Measurements from ENCODE around the gene SAP130.
"Not testable (repeated sequence)": the region's sequence is repeated elsewhere in the genome, so short reads cannot be mapped to it uniquely, and the experiment has no call there.

SAP130 gene

DNA sequence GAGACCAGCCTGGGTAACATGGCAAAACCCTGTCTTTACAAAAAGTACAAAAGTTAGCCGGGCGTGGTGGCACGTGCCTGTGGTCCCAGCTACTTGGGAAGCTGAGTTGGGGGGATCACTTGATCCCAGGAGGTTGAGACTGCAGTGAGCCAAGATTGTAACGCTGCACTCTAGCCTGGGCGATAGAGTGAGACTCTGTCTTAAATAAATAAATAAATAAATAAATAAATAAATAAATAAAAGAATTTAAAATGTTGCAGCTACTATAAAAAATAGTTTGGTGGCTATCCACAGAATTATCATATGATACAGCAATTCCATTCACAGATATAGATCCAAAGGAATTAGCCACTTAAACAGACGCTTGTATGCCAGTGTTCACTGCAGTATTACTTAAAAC, 92.5 kb downstream of the SAP130 start:
- Histone ChIP-seq H3K36me3 (ENCODE audit: control insufficient read depth in 5 of 5, insufficient read depth in 5 of 5, low read length in 5 of 5) (peaks cover 0 to 1% (median 0%) of the 10 kb centered on the region in 5 donors), H3K9ac (ENCODE audit: low read length in 5 of 5) (no peak overlapping the region), H3K9me3 (ENCODE audit: control insufficient read depth in 5 of 5, low read length in 5 of 5) (no peaks in the 10 kb centered on the region), H3K4me3 (ENCODE audit: low read depth in 1 of 5, low read length in 5 of 5) (no peak overlapping the region), H3K27me3 (ENCODE audit: control insufficient read depth in 5 of 5, insufficient read depth in 4 of 5, low read length in 5 of 5) (no peaks in the 10 kb centered on the region), H3K4me1 (ENCODE audit: control insufficient read depth in 5 of 5, insufficient read depth in 5 of 5, low read length in 5 of 5) (no peaks in the 10 kb centered on the region), H3K27ac (ENCODE audit: low read depth, low read length) (no peak overlapping the region)

DNA sequence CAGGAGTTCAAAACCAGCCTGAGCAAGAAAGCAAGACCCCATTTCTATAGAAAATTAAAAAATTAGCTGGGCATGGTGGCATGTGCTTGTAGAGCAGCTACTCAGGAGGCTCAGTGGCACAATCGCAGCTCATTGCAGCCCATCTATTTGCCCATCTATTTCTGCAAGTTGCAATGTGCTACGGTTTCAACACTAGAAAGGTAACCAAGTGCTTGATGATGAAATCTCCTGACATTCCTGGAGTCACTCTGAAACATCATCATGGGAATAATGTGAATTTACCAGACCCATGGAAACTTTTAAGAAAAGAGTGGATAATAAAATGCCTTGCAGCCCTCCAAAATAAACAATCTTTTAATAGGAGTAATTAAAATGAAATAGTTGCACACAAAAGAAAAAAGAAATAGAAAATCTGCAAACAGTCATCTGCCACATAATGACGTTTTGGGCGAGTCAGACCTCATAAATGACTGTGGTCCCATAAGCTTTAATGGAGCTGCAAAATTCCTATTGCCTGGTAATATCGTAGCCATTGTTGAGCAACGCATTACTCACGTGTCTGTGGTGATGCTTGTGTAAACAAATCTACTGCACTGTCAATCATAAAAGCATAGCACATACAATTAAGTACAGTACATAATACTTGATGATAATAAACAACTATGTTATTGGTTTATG, 95.5 kb downstream of the SAP130 start:
- no peak overlapping the region for H3K9ac ChIP-seq (ENCODE audit: low read length in 5 of 5)
- H3K36me3 ChIP-seq (ENCODE audit: control insufficient read depth in 5 of 5, insufficient read depth in 5 of 5, low read length in 5 of 5): no peaks in the 10 kb centered on the region
- H3K9me3 ChIP-seq (ENCODE audit: control insufficient read depth in 5 of 5, low read length in 5 of 5): no peaks in the 10 kb centered on the region
- H3K27ac ChIP-seq (ENCODE audit: low read depth, low read length): no peak overlapping the region
- no peak overlapping the region for H3K4me3 ChIP-seq (ENCODE audit: low read depth in 1 of 5, low read length in 5 of 5)
- H3K27me3 ChIP-seq (ENCODE audit: control insufficient read depth in 5 of 5, insufficient read depth in 4 of 5, low read length in 5 of 5): no peaks in the 10 kb centered on the region
- no peaks in the 10 kb centered on the region for H3K4me1 ChIP-seq (ENCODE audit: control insufficient read depth in 5 of 5, insufficient read depth in 5 of 5, low read length in 5 of 5)

DNA sequence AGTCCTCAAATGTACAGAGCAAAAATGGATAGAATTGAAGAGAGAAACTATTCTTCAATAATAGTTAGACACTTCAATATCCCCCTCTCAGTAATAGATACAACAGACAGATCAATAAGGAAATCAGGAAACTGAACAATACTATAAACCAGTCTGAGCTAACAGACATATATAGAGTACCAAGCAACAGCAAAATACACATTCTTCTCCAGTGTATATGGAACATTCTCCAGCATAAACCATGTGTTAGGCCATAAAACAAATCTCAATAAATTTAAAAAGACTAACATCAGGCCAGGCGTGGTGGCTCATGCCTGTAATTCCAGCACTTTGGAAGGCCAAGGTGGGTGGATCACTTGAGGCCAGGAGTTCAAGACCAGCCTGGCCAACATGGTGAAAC, 98.4 kb downstream of the SAP130 start:
- H3K4me3 ChIP-seq (ENCODE audit: low read depth in 1 of 5, low read length in 5 of 5): no peak overlapping the region
- H3K36me3 ChIP-seq (ENCODE audit: control insufficient read depth in 5 of 5, insufficient read depth in 5 of 5, low read length in 5 of 5): no peaks in the 10 kb centered on the region
- no peak overlapping the region for H3K9ac ChIP-seq (ENCODE audit: low read length in 5 of 5)
- H3K27ac ChIP-seq (ENCODE audit: low read depth, low read length): no peak overlapping the region
- H3K4me1 ChIP-seq (ENCODE audit: control insufficient read depth in 5 of 5, insufficient read depth in 5 of 5, low read length in 5 of 5): no peaks in the 10 kb centered on the region
- H3K9me3 ChIP-seq (ENCODE audit: control insufficient read depth in 5 of 5, low read length in 5 of 5): no peaks in the 10 kb centered on the region
- peaks cover 0 to 5% (median 0%) of the 10 kb centered on the region in 5 donors for H3K27me3 ChIP-seq (ENCODE audit: control insufficient read depth in 5 of 5, insufficient read depth in 4 of 5, low read length in 5 of 5)

DNA sequence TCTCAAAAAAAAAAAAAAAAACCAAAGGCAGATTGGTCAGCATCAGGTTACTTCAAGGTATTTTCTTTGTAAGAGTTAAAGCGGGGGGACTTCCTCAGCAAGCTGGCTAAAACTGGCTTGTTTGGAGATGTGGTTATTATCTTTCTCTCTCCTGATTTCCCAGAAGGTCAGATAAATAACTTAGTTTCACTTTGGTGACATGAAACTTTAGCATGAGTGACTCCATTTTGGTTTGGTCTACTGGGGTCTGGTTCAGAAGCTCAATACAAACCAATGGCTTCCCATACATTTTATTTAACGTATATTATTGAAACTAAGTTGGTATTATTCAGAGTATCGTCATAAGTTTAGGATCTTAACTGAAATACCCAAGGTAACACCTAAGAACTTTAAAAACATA, 100.5 kb downstream of the SAP130 start:
- Histone ChIP-seq H3K4me3 (ENCODE audit: low read depth in 1 of 5, low read length in 5 of 5) (no peak overlapping the region), H3K9me3 (ENCODE audit: control insufficient read depth in 5 of 5, low read length in 5 of 5) (no peaks in the 10 kb centered on the region), H3K36me3 (ENCODE audit: control insufficient read depth in 5 of 5, insufficient read depth in 5 of 5, low read length in 5 of 5) (no peaks in the 10 kb centered on the region), H3K27me3 (ENCODE audit: control insufficient read depth in 5 of 5, insufficient read depth in 4 of 5, low read length in 5 of 5) (peaks cover 0 to 5% (median 0%) of the 10 kb centered on the region in 5 donors), H3K27ac (ENCODE audit: low read depth, low read length) (no peak overlapping the region), H3K4me1 (ENCODE audit: control insufficient read depth in 5 of 5, insufficient read depth in 5 of 5, low read length in 5 of 5) (no peaks in the 10 kb centered on the region), H3K9ac (ENCODE audit: low read length in 5 of 5) (no peak overlapping the region)

DNA sequence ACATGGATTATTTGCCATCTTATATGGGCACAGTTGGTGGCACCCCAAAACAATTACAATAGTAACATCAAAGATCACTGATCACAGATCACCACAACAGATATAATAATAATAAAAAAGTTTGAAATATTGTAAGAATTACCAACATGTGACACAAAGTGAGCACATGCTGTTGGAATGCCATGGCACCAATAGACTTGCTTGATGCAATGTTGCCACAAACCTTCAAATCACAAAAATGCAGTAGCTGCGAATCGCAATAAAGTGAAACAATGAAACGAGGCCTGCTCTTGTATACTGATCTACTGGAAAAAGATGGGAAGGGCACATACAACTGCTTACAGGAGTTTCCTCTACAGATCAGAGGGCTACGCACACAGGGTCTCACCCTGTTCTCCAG, 109.9 kb downstream of the SAP130 start:
- Histone ChIP-seq H3K36me3 (ENCODE audit: control insufficient read depth in 5 of 5, insufficient read depth in 5 of 5, low read length in 5 of 5) (no peaks in the 10 kb centered on the region), H3K27ac (ENCODE audit: low read depth, low read length) (no peak overlapping the region), H3K9ac (ENCODE audit: low read length in 5 of 5) (no peak overlapping the region), H3K27me3 (ENCODE audit: control insufficient read depth in 5 of 5, insufficient read depth in 4 of 5, low read length in 5 of 5) (no peaks in the 10 kb centered on the region), H3K4me3 (ENCODE audit: low read depth in 1 of 5, low read length in 5 of 5) (no peak overlapping the region), H3K9me3 (ENCODE audit: control insufficient read depth in 5 of 5, low read length in 5 of 5) (peaks cover 0 to 4% (median 3%) of the 10 kb centered on the region in 5 donors), H3K4me1 (ENCODE audit: control insufficient read depth in 5 of 5, insufficient read depth in 5 of 5, low read length in 5 of 5) (no peaks in the 10 kb centered on the region)

DNA sequence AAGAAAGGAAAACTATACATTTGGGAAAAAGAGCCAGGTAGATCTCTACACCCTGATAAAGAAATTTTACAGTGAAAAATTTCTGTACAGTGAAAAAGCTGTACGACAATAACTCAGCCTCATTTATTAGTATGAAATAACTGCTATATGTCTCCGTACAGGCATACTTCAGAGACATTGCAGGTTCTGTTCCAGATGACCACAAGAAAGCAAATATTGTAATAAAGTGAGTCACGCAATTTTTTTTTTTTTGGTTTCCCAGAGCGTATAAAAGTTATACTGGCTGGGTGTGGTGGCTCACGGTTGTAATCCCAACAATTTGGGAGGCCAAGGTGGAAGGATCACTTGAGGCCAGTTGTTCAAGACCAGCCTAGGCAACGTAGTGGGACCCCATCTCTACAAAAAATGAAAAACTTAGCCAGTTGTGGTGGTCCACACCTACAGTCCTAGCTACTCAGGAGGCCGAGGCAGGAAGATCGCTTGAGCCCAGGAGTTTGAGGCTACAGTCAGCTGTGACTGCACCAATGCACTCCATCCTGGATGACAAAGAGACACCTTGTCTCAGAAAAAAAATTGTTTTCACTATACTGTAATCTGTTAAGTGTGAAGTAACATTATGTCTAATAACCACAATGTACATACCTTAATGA, 113.9 kb downstream of the SAP130 start:
- Histone ChIP-seq H3K27ac (ENCODE audit: low read depth, low read length) (no peak overlapping the region), H3K36me3 (ENCODE audit: control insufficient read depth in 5 of 5, insufficient read depth in 5 of 5, low read length in 5 of 5) (no peaks in the 10 kb centered on the region), H3K4me1 (ENCODE audit: control insufficient read depth in 5 of 5, insufficient read depth in 5 of 5, low read length in 5 of 5) (no peaks in the 10 kb centered on the region), H3K27me3 (ENCODE audit: control insufficient read depth in 5 of 5, insufficient read depth in 4 of 5, low read length in 5 of 5) (peaks cover 0 to 3% (median 0%) of the 10 kb centered on the region in 5 donors), H3K4me3 (ENCODE audit: low read depth in 1 of 5, low read length in 5 of 5) (no peak overlapping the region), H3K9ac (ENCODE audit: low read length in 5 of 5) (no peak overlapping the region), H3K9me3 (ENCODE audit: control insufficient read depth in 5 of 5, low read length in 5 of 5) (peaks cover 0 to 4% (median 3%) of the 10 kb centered on the region in 5 donors)

DNA sequence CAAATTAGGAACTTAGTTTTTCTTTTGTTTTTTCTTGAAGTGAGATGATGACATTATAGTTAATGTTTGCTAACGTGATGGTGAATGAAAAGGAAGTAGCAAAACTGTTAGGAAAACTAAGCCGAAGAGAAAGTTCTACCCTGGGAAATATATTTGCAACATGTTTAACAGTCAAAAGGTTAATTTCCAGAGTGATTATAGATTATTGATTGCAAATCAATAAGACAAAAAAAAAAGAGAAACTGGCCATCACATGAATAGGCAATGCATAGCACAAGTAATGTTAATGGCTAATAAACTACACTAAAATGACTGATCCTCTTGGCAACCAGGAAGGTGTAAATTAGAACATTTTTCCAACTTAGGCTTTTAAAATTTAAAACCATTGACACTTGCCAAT, 116.1 kb downstream of the SAP130 start:
- Histone ChIP-seq H3K27ac (ENCODE audit: low read depth, low read length) (no peak overlapping the region), H3K4me1 (ENCODE audit: control insufficient read depth in 5 of 5, insufficient read depth in 5 of 5, low read length in 5 of 5) (no peaks in the 10 kb centered on the region), H3K9ac (ENCODE audit: low read length in 5 of 5) (no peak overlapping the region), H3K4me3 (ENCODE audit: low read depth in 1 of 5, low read length in 5 of 5) (no peak overlapping the region), H3K27me3 (ENCODE audit: control insufficient read depth in 5 of 5, insufficient read depth in 4 of 5, low read length in 5 of 5) (peaks cover 0 to 5% (median 0%) of the 10 kb centered on the region in 5 donors), H3K36me3 (ENCODE audit: control insufficient read depth in 5 of 5, insufficient read depth in 5 of 5, low read length in 5 of 5) (no peaks in the 10 kb centered on the region), H3K9me3 (ENCODE audit: control insufficient read depth in 5 of 5, low read length in 5 of 5) (peaks cover 0 to 2% (median 0%) of the 10 kb centered on the region in 5 donors)

DNA sequence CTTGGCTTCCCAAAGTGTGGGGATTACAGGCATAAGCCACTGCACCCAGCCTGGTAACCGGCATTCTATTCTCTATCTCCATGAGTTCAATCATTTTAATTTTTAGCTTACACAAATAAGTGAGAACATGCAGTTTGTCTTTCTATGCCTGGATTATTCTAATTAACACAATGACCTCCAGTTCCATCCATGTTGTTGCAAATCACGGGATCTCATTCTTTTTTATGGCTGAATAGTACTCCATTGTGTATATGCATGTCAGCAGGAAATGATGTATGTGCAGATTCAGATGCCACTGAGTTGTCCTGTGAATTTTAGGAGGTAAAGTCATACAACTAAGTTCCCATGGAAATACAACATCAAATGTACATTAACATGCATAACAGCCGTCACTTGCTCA, 117.4 kb downstream of the SAP130 start:
- Histone ChIP-seq H3K36me3 (ENCODE audit: control insufficient read depth in 5 of 5, insufficient read depth in 5 of 5, low read length in 5 of 5) (no peaks in the 10 kb centered on the region), H3K9ac (ENCODE audit: low read length in 5 of 5) (no peak overlapping the region), H3K4me1 (ENCODE audit: control insufficient read depth in 5 of 5, insufficient read depth in 5 of 5, low read length in 5 of 5) (no peaks in the 10 kb centered on the region), H3K4me3 (ENCODE audit: low read depth in 1 of 5, low read length in 5 of 5) (no peak overlapping the region), H3K9me3 (ENCODE audit: control insufficient read depth in 5 of 5, low read length in 5 of 5) (no peaks in the 10 kb centered on the region), H3K27me3 (ENCODE audit: control insufficient read depth in 5 of 5, insufficient read depth in 4 of 5, low read length in 5 of 5) (peaks cover 4 to 12% (median 8%) of the 10 kb centered on the region in 5 donors), H3K27ac (ENCODE audit: low read depth, low read length) (no peak overlapping the region)

DNA sequence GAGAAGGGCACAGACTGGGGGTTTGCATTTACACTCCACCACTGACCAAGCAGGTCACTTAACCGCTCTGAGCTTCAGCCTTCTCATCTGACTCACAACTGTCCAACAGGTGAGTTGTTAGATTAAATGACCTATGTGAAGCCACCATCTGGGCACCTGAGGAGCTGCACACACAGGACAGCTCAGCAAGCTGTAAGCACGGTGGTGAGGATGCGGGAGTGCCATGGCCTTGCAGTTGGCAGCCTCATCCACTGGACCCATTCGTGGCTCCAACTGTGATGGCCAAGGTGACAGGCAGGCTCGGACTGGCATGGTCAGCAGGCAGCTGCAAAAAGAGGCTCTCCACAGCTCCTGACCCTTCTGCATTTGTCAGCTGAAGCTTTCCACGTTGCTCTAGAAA, 118.8 kb downstream of the SAP130 start:
- H3K4me3 ChIP-seq (ENCODE audit: low read depth in 1 of 5, low read length in 5 of 5): no peak overlapping the region
- H3K36me3 ChIP-seq (ENCODE audit: control insufficient read depth in 5 of 5, insufficient read depth in 5 of 5, low read length in 5 of 5): no peaks in the 10 kb centered on the region
- no peaks in the 10 kb centered on the region for H3K9me3 ChIP-seq (ENCODE audit: control insufficient read depth in 5 of 5, low read length in 5 of 5)
- no peak overlapping the region for H3K9ac ChIP-seq (ENCODE audit: low read length in 5 of 5)
- H3K4me1 ChIP-seq (ENCODE audit: control insufficient read depth in 5 of 5, insufficient read depth in 5 of 5, low read length in 5 of 5): no peaks in the 10 kb centered on the region
- peaks cover 4 to 14% (median 8%) of the 10 kb centered on the region in 5 donors for H3K27me3 ChIP-seq (ENCODE audit: control insufficient read depth in 5 of 5, insufficient read depth in 4 of 5, low read length in 5 of 5)
- H3K27ac ChIP-seq (ENCODE audit: low read depth, low read length): no peak overlapping the region

DNA sequence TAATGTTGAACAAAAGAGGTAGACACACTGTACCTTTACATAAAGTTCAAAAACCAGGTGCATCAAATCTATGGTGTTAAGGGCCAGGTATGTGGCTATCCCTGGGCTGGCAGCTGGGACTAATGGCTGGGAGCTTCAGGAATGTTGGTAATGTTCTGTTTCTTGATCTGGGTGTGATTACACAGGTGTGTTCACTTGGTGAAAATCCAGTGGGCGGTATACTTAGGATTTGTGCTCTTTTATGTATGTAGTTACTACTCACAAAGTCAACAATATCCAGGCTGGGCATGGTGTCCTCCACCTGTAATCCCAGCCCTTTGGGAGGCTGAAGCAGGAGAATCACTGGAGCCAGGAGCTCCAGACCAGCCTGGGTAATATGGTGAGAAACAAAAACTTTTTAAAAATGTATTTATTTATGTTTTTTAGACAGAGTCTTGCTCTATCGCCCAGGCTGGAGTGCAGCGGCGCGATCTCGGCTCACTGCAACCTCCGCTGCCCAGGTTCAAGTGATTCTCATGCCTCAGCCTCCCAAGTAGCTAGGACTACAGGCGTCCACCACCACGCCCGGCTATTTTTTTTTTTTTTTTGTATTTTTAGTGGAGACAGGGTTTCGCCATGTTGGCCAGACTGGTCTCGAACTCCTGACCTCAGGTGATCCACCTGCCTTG, 120.0 kb downstream of the SAP130 start:
- not testable (repeated sequence) for H3K9ac ChIP-seq (ENCODE audit: low read length in 5 of 5); H3K9me3 ChIP-seq (ENCODE audit: control insufficient read depth in 5 of 5, low read length in 5 of 5); H3K36me3 ChIP-seq (ENCODE audit: control insufficient read depth in 5 of 5, insufficient read depth in 5 of 5, low read length in 5 of 5); H3K4me3 ChIP-seq (ENCODE audit: low read depth in 1 of 5, low read length in 5 of 5); H3K27ac ChIP-seq (ENCODE audit: low read depth, low read length); H3K4me1 ChIP-seq (ENCODE audit: control insufficient read depth in 5 of 5, insufficient read depth in 5 of 5, low read length in 5 of 5)
- H3K27me3 ChIP-seq (ENCODE audit: control insufficient read depth in 5 of 5, insufficient read depth in 4 of 5, low read length in 5 of 5): peaks cover 4 to 14% (median 8%) of the 10 kb centered on the region in 5 donors

Measured in subcutaneous abdominal adipose tissue (tissue), 5 donors.